ENCODE results near the gene PBX1. TPM values are rescaled to one million over a fixed set of nuclear protein-coding genes. Genes with fewer than 3 reads are reported as not detected.

Gene PBX1
- total RNA-seq, 1 donor from 2014 or later, result 37.4 TPM

DNA sequence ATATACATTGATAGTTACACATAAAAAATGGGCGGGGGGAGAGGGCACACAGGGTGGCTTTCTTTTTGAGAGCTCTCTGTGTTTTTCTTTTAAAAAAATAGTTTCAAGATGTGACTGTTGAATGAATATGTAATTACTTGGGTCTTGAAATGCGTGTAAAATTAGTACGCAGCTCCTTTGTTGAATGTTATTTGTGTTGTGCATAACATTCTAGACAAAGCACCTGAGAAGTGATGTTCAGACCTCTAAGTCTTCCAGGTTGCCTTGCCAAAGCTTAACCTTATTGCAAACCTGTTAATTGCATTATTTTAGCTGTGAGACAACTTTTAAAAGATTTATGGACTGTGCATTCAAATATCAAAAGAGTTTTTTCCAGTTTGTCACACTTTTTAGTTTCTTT is 5.4 kb downstream of the PBX1 start:
- peak overlapping the region; percentile 73 to 79 for H3K27ac ChIP-seq
- TF ChIP-seq, protein P1, sequence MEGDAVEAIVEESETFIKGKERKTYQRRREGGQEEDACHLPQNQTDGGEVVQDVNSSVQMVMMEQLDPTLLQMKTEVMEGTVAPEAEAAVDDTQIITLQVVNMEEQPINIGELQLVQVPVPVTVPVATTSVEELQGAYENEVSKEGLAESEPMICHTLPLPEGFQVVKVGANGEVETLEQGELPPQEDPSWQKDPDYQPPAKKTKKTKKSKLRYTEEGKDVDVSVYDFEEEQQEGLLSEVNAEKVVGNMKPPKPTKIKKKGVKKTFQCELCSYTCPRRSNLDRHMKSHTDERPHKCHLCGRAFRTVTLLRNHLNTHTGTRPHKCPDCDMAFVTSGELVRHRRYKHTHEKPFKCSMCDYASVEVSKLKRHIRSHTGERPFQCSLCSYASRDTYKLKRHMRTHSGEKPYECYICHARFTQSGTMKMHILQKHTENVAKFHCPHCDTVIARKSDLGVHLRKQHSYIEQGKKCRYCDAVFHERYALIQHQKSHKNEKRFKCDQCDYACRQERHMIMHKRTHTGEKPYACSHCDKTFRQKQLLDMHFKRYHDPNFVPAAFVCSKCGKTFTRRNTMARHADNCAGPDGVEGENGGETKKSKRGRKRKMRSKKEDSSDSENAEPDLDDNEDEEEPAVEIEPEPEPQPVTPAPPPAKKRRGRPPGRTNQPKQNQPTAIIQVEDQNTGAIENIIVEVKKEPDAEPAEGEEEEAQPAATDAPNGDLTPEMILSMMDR (IDR thresholded peaks at IDR 0.05), result no peak

GRCh38 chr1:164565357-164565756 is 6.4 kb downstream of the PBX1 start:
- Histone ChIP-seq H3K27ac (peak overlapping the region; percentile 73 to 79), H3K27me3 (no peaks in the 10 kb centered on the region), H3K36me3 (no peaks in the 10 kb centered on the region), H3K9me3 (no peaks in the 10 kb centered on the region), H3K4me3 (peak overlapping the region; percentile 69 to 82), H3K4me1 (peaks cover 0 to 10% of the 10 kb centered on the region in 2 donors)
- TF ChIP-seq, protein P1 (IDR thresholded peaks at IDR 0.05), result no peak
- intact Hi-C loops (cut with DNase I), result no loop called here
- DNase-seq (ENCODE audit: low spot score in 2 of 2), result no peak

More for the DNA sequence above, 5.4 kb downstream of the PBX1 start:
- no peak for DNase-seq (ENCODE audit: low spot score in 2 of 2)
- Histone ChIP-seq H3K27me3 (no peaks in the 10 kb centered on the region), H3K9me3 (no peaks in the 10 kb centered on the region), H3K36me3 (no peaks in the 10 kb centered on the region), H3K4me1 (peaks cover 0 to 7% of the 10 kb centered on the region in 2 donors), H3K4me3 (peak overlapping the region; percentile 69 to 82)
- intact Hi-C loops (cut with DNase I), result no loop called here

DNA sequence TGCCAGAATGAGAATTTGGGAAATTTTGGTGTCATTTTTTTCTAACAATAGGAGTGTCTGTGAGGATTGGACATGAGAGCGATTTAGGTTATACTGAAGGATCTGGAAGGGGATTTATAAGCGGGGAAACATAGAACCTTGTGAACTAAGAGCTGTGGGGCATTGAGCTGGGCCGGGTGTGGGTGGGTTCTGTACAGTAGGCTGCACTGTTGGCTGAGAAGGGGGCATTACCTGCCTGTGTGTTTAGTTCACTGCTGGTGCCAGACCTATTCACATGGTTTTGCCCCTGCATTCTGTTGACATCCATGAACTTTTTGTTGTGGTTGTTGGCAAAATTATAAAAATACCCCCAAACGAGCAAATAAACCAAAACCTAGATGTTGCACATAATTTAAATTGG is 8.8 kb downstream of the PBX1 start:
- intact Hi-C loops (cut with DNase I), result no loop called here
- TF ChIP-seq, protein P1 (IDR thresholded peaks at IDR 0.05), result no peak
- H3K9me3 ChIP-seq, result no peaks in the 10 kb centered on the region
- no peak overlapping the region for H3K4me3 ChIP-seq
- H3K27me3 ChIP-seq, result no peaks in the 10 kb centered on the region
- no peaks in the 10 kb centered on the region for H3K36me3 ChIP-seq
- peak overlapping the region in 1 of 2 donors; percentile 6 for H3K27ac ChIP-seq
- no peak for DNase-seq (ENCODE audit: low spot score in 2 of 2)
- peaks cover 0 to 17% of the 10 kb centered on the region in 2 donors for H3K4me1 ChIP-seq

- H3K4me1 ChIP-seq, result peaks cover 0 to 26% of the 10 kb centered on the region in 2 donors
- intact Hi-C loops (cut with DNase I), result no loop called here
- no peak overlapping the region for H3K4me3 ChIP-seq
- H3K27ac ChIP-seq, result peak overlapping the region in 1 of 2 donors; percentile 4
- H3K27me3 ChIP-seq, result no peaks in the 10 kb centered on the region
- H3K36me3 ChIP-seq, result no peaks in the 10 kb centered on the region
- TF ChIP-seq, protein P1 (IDR thresholded peaks at IDR 0.05), result no peak
- H3K9me3 ChIP-seq, result no peaks in the 10 kb centered on the region
- no peak for DNase-seq (ENCODE audit: low spot score in 2 of 2)
Observed at GRCh38 chr1:164569241-164569640, 10.3 kb downstream of the PBX1 start.

GRCh38 chr1:164569866-164570265 is 10.9 kb downstream of the PBX1 start:
- TF ChIP-seq, protein P1 (IDR thresholded peaks at IDR 0.05), result no peak
- H3K4me3 ChIP-seq, result no peak overlapping the region
- peaks cover 0 to 32% of the 10 kb centered on the region in 2 donors for H3K4me1 ChIP-seq

GRCh38 chr1:164571333-164571732 is 12.3 kb downstream of the PBX1 start:
- Histone ChIP-seq H3K36me3 (no peaks in the 10 kb centered on the region), H3K4me1 (peaks cover 0 to 44% of the 10 kb centered on the region in 2 donors), H3K27ac (no peak overlapping the region), H3K9me3 (no peaks in the 10 kb centered on the region), H3K4me3 (no peak overlapping the region), H3K27me3 (no peaks in the 10 kb centered on the region)
- no peak for DNase-seq (ENCODE audit: low spot score in 2 of 2)
- intact Hi-C loops (cut with DNase I), result no loop called here
- TF ChIP-seq, protein P1 (IDR thresholded peaks at IDR 0.05), result no peak

More at GRCh38 chr1:164569866-164570265, 10.9 kb downstream of the PBX1 start:
- no peaks in the 10 kb centered on the region for H3K9me3 ChIP-seq
- H3K27ac ChIP-seq, result peak overlapping the region in 1 of 2 donors; percentile 5
- no peaks in the 10 kb centered on the region for H3K27me3 ChIP-seq
- intact Hi-C loops (cut with DNase I), result no loop called here
- no peak for DNase-seq (ENCODE audit: low spot score in 2 of 2)
- H3K36me3 ChIP-seq, result no peaks in the 10 kb centered on the region

Measured in ascending aorta (tissue), 2 donors.